ENCODE measurements around the gene PTPRA. TPM values are rescaled to one million over a fixed set of nuclear protein-coding genes. Genes with fewer than 3 reads are reported as not detected.

The PTPRA gene
- total and polyA plus RNA-seq, 2 of the 8 experiments (the other 6 are each of a cell fraction or from before 2014, with no cell fraction given), result 47.7 to 51.3 TPM

- Histone ChIP-seq H3K18ac (ENCODE audit: extremely low read depth, low read length) (peak overlapping the region; percentile 49), H3K4me3 (ENCODE audit: extremely low read depth in 1 of 4, insufficient read depth in 2 of 4, low read depth in 3 of 4, low read length in 4 of 4) (peak overlapping the region; percentile 70 to 82 (median 78)), H3K4ac (replicated peaks; ENCODE audit: insufficient read length, low read depth, low read length) (peak overlapping the region; percentile 24), H4K20me1 (replicated peaks in 1 of 2; ENCODE audit: control insufficient read depth in 1 of 2, insufficient read depth in 2 of 2, low read length in 2 of 2) (peaks cover 3 to 8% of the 10 kb centered on the region in 2 experiments), H3K4me1 (replicated peaks in 1 of 4; ENCODE audit: control insufficient read depth in 3 of 4, insufficient read depth in 4 of 4, low read length in 3 of 4) (peaks cover 0 to 7% (median 4%) of the 10 kb centered on the region in 4 experiments; a peak in 6 of 7 replicates), H2BK5ac (ENCODE audit: low read depth, low read length) (no peak overlapping the region; the same call in 1 of the 2 replicates), H3K14ac (ENCODE audit: insufficient read length) (no peak overlapping the region), H3K23me2 (ENCODE audit: low read depth, low read length) (peaks cover 12% of the 10 kb centered on the region), H3K27ac (ENCODE audit: low read depth, low read length) (peak overlapping the region; percentile 8; the same call in 1 of the 2 replicates), H4K8ac (ENCODE audit: extremely low read depth, insufficient read depth, low read length) (peak overlapping the region; percentile 88; the same call in 1 of the 2 replicates), H3K4me2 (ENCODE audit: insufficient read depth in 1 of 2, low read depth in 2 of 2, low read length in 2 of 2) (peak overlapping the region; percentile 65 to 96), H4K91ac (replicated peaks; ENCODE audit: insufficient read length, low read length) (peak overlapping the region; percentile 32), H3K79me2 (ENCODE audit: control insufficient read depth in 1 of 2, insufficient read depth in 2 of 2, low read length in 2 of 2) (peaks cover 0 to 37% of the 10 kb centered on the region in 2 experiments; a peak in 3 of 4 replicates), H3K9ac (replicated peaks in 1 of 4; ENCODE audit: extremely low read depth in 1 of 4, low read depth in 3 of 4, low read length in 3 of 4) (peak overlapping the region in 2 of 4 experiments; percentile 26 to 76; a peak in 4 of 7 replicates), H3K36me3 (ENCODE audit: control insufficient read depth in 2 of 4, insufficient read depth in 4 of 4, low read length in 3 of 4) (0 out of 8 replicates have a peak, but pooled peaks cover 0 to 3% (median 0%) of the 10 kb centered on the region in 4 experiments), H2AK5ac (ENCODE audit: low read depth, low read length) (no peak overlapping the region), H2BK120ac (replicated peaks; ENCODE audit: low read depth, low read length) (peak overlapping the region; percentile 70), H2AFZ (ENCODE audit: low read length) (peak overlapping the region; percentile 94), H3K56ac (replicated peaks; ENCODE audit: insufficient read length, low read depth, low read length) (peak overlapping the region; percentile 83), H2BK12ac (ENCODE audit: low read depth, low read length) (peak overlapping the region; percentile 4; the same call in 1 of the 2 replicates), H2BK20ac (ENCODE audit: low read length) (no peak overlapping the region), H3K23ac (ENCODE audit: insufficient read length) (no peak overlapping the region), H2BK15ac (ENCODE audit: low read length) (0 out of 2 replicates have a peak overlapping the region, but pooled peaks have one; percentile 40), H3K27me3 (replicated peaks in 1 of 4; ENCODE audit: control insufficient read depth in 3 of 4, extremely low read depth in 1 of 4, insufficient read depth in 3 of 4, low read length in 3 of 4) (peaks cover 0 to 24% (median 14%) of the 10 kb centered on the region in 4 experiments; a peak in 5 of 7 replicates), H3K79me1 (ENCODE audit: low read depth, low read length) (0 out of 2 replicates have a peak, but pooled peaks cover 4% of the 10 kb centered on the region), H3K9me3 (ENCODE audit: insufficient read depth in 2 of 2, low read depth in 1 of 2, low read length in 1 of 2) (no peaks in the 10 kb centered on the region), H4K5ac (ENCODE audit: insufficient read length, low read depth, low read length) (peak overlapping the region; percentile 36)
- peak in 1 of 2 experiments; percentile 86 for DNase-seq (ENCODE audit: low read depth in 1 of 2, low spot score in 2 of 2)
- no peak for FAIRE-seq
- POLR2A ChIA-PET (ENCODE audit: partially characterized antibody), result interaction anchor here (0.6 to 1.7 kb wide), 9 partner anchors 13 to 209 kb away, joined by 3 to 6 read pairs (median 4); partner anchors contain the start of gene IDH3B
- WGBS, 2 experiments (ENCODE audit: extremely low coverage in 1 of 2, insufficient coverage in 1 of 2, insufficient read length in 1 of 2, insufficient replicate concordance in 2 of 2, low coverage in 1 of 2, low lambda C conversion rate in 2 of 2, missing lambda C conversion rate in 1 of 2), result 1% methylated on average over 46 of the region's 49 CpGs; no CpG with 5 or more reads in 1 of the 2 experiments
- CTCF ChIA-PET (ENCODE audit: partially characterized antibody), result interaction anchor here (0.6 to 1.4 kb wide), 5 partner anchors 8 to 129 kb away, joined by 3 to 5 read pairs (median 3); no protein-coding TSS in a partner anchor
- TF ChIP-seq SUZ12 (IDR thresholded peaks at IDR 0.05; ENCODE audit: low read length) (peak; percentile 59; the same call in 1 of the 2 replicates), E2F6 (IDR thresholded peaks at IDR 0.05) (peak; percentile 86), SRF (IDR thresholded peaks at IDR 0.05; ENCODE audit: low read depth, low read length) (no peak), BCL11A (IDR thresholded peaks at IDR 0.05; ENCODE audit: low read depth in 2 of 2, low read length in 2 of 2) (no peak), SIN3A (conservative IDR thresholded peaks at IDR 0.05 in 1 of 2, IDR thresholded peaks at IDR 0.05 in 1 of 2; ENCODE audit: low read depth in 1 of 2, low read length in 2 of 2) (peak in 1 of 2 experiments; percentile 35; a peak in 3 of 4 replicates), CHD1 (IDR thresholded peaks at IDR 0.05; ENCODE audit: low read depth, low read length) (no peak), YY1 (IDR thresholded peaks at IDR 0.05; ENCODE audit: low read depth, low read length) (0 out of 2 replicates have a peak, but pooled peaks have one; percentile 4), TAF7 (optimal IDR thresholded peaks at IDR 0.05; ENCODE audit: borderline replicate concordance, low read depth, low read length) (peak; percentile 35)
- TF ChIP-seq, protein P1, sequence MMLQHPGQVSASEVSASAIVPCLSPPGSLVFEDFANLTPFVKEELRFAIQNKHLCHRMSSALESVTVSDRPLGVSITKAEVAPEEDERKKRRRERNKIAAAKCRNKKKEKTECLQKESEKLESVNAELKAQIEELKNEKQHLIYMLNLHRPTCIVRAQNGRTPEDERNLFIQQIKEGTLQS (IDR thresholded peaks at IDR 0.05; ENCODE audit: insufficient read depth, low read depth, low read length), result no peak
These were observed 747 bp upstream of the PTPRA start for GRCh38 chr20:2872459-2873009.
